ENCODE results near the gene GRAMD2A. TPM values are rescaled to one million over a fixed set of nuclear protein-coding genes. Genes with fewer than 3 reads are reported as not detected.

The GRAMD2A gene
- total RNA-seq, 3 donors from 2014 or later (not counting 1 experiment from before 2014, with no cell fraction given), result not detected

- H3K27me3 Mint-ChIP-seq (ENCODE audit: low read depth in 2 of 2), result no peaks in the 10 kb centered on the region
- H3K9me3 Mint-ChIP-seq, result no peaks in the 10 kb centered on the region
- H3K36me3 ChIP-seq (ENCODE audit: control insufficient read depth, insufficient read depth, low read length), result peaks cover 67% of the 10 kb centered on the region
- no peaks in the 10 kb centered on the region for H3K36me3 Mint-ChIP-seq
- no peak overlapping the region for H3K27ac ChIP-seq (ENCODE audit: low read length)
- DNase-seq, result no peak
- peak overlapping the region in 1 of 2 donors; percentile 58 for H3K27ac Mint-ChIP-seq
- no peak overlapping the region for H3K4me3 ChIP-seq (ENCODE audit: low read length)
- H3K27me3 ChIP-seq (ENCODE audit: control insufficient read depth, insufficient read depth, low read length), result no peaks in the 10 kb centered on the region
- WGBS (ENCODE audit: insufficient coverage), result 87% methylated on average over 3 of the region's 4 CpGs
- no peaks in the 10 kb centered on the region for H3K9me3 ChIP-seq (ENCODE audit: control insufficient read depth, insufficient read depth, low read length)
- H3K4me1 Mint-ChIP-seq, result peaks cover 12 to 19% of the 10 kb centered on the region in 2 donors
- no peak overlapping the region for H3K4me3 Mint-ChIP-seq
- H3K4me1 ChIP-seq (ENCODE audit: control insufficient read depth, insufficient read depth, low read length), result no peaks in the 10 kb centered on the region
- no peak for TF ChIP-seq CTCF (IDR thresholded peaks at IDR 0.05)
- intact Hi-C loops (cut with micrococcal nuclease), result no loop called here
- no peak for ATAC-seq
Observed at GRCh38 chr15:72217216-72217615, 19.6 kb upstream of the GRAMD2A start.

GRCh38 chr15:72216079-72216478 is 18.5 kb upstream of the GRAMD2A start:
- no peaks in the 10 kb centered on the region for H3K4me1 ChIP-seq (ENCODE audit: control insufficient read depth, insufficient read depth, low read length)
- Mint-ChIP-seq H3K9me3 (no peaks in the 10 kb centered on the region), H3K36me3 (no peaks in the 10 kb centered on the region), H3K27me3 (ENCODE audit: low read depth in 2 of 2) (no peaks in the 10 kb centered on the region), H3K4me1 (peaks cover 6 to 16% of the 10 kb centered on the region in 2 donors), H3K27ac (no peak overlapping the region), H3K4me3 (no peak overlapping the region)
- TF ChIP-seq CTCF (IDR thresholded peaks at IDR 0.05), result no peak
- intact Hi-C loops (cut with micrococcal nuclease), result no loop called here
- no peak overlapping the region for H3K4me3 ChIP-seq (ENCODE audit: low read length)
- ATAC-seq, result no peak
- DNase-seq, result no peak
- no peaks in the 10 kb centered on the region for H3K27me3 ChIP-seq (ENCODE audit: control insufficient read depth, insufficient read depth, low read length)
- H3K27ac ChIP-seq (ENCODE audit: low read length), result no peak overlapping the region
- peaks cover 71% of the 10 kb centered on the region for H3K36me3 ChIP-seq (ENCODE audit: control insufficient read depth, insufficient read depth, low read length)
- 83% methylated on average over 1 of the region's 1 CpG for WGBS (ENCODE audit: insufficient coverage)
- H3K9me3 ChIP-seq (ENCODE audit: control insufficient read depth, insufficient read depth, low read length), result no peaks in the 10 kb centered on the region

GRCh38 chr15:72207558-72208085 is 10.0 kb upstream of the GRAMD2A start:
- peaks cover 87% of the 10 kb centered on the region for H3K36me3 ChIP-seq (ENCODE audit: control insufficient read depth, insufficient read depth, low read length)
- H3K4me1 ChIP-seq (ENCODE audit: control insufficient read depth, insufficient read depth, low read length), result no peaks in the 10 kb centered on the region
- H3K36me3 Mint-ChIP-seq, result peaks cover 15% of the 10 kb centered on the region
- no peaks in the 10 kb centered on the region for H3K9me3 ChIP-seq (ENCODE audit: control insufficient read depth, insufficient read depth, low read length)
- H3K4me3 Mint-ChIP-seq, result no peak overlapping the region
- no peaks in the 10 kb centered on the region for H3K27me3 Mint-ChIP-seq (ENCODE audit: low read depth in 2 of 2)
- DNase-seq, result no peak
- H3K27ac Mint-ChIP-seq, result no peak overlapping the region
- intact Hi-C loops (cut with micrococcal nuclease), result no loop called here
- no peak for TF ChIP-seq CTCF (IDR thresholded peaks at IDR 0.05)
- H3K4me3 ChIP-seq (ENCODE audit: low read length), result no peak overlapping the region
- no peaks in the 10 kb centered on the region for H3K27me3 ChIP-seq (ENCODE audit: control insufficient read depth, insufficient read depth, low read length)
- no peak overlapping the region for H3K27ac ChIP-seq (ENCODE audit: low read length)
- no peaks in the 10 kb centered on the region for H3K4me1 Mint-ChIP-seq
- ATAC-seq, result no peak
- H3K9me3 Mint-ChIP-seq, result no peaks in the 10 kb centered on the region

- Mint-ChIP-seq H3K36me3 (peaks cover 15% of the 10 kb centered on the region), H3K9me3 (no peaks in the 10 kb centered on the region), H3K27ac (no peak overlapping the region), H3K4me3 (no peak overlapping the region), H3K27me3 (ENCODE audit: low read depth in 2 of 2) (no peaks in the 10 kb centered on the region), H3K4me1 (no peaks in the 10 kb centered on the region)
- 94% methylated on average over 5 of the region's 5 CpGs for WGBS (ENCODE audit: insufficient coverage)
- Histone ChIP-seq H3K27ac (ENCODE audit: low read length) (no peak overlapping the region), H3K27me3 (ENCODE audit: control insufficient read depth, insufficient read depth, low read length) (no peaks in the 10 kb centered on the region), H3K36me3 (ENCODE audit: control insufficient read depth, insufficient read depth, low read length) (peaks cover 90% of the 10 kb centered on the region), H3K4me1 (ENCODE audit: control insufficient read depth, insufficient read depth, low read length) (no peaks in the 10 kb centered on the region), H3K9me3 (ENCODE audit: control insufficient read depth, insufficient read depth, low read length) (no peaks in the 10 kb centered on the region), H3K4me3 (ENCODE audit: low read length) (no peak overlapping the region)
- ATAC-seq (no peak), DNase-seq (no peak)
- intact Hi-C loops (cut with micrococcal nuclease), result no loop called here
- TF ChIP-seq CTCF (IDR thresholded peaks at IDR 0.05), result no peak
Observed at GRCh38 chr15:72206677-72207000, 9.1 kb upstream of the GRAMD2A start.
